OCI-M1 (cell line): ENCODE results near the gene CDK14.

Experiments used
- DNase-seq: peaks from one replicate; lab custom pipeline; 2025; lab: John Stamatoyannopoulos, UW

The CDK14 gene

GRCh38 chr7:91005841-91006240, 409.7 kb downstream of the CDK14 start:
- DNase-seq, result no peak

GRCh38 chr7:91007371-91007770, 411.2 kb downstream of the CDK14 start:
- DNase-seq, result no peak

- DNase-seq, result peak; percentile 0
Observed at GRCh38 chr7:91013078-91013477, 417.0 kb downstream of the CDK14 start.

GRCh38 chr7:91019686-91020385, 423.7 kb downstream of the CDK14 start:
- no peak for DNase-seq

GRCh38 chr7:91020636-91021385, 424.7 kb downstream of the CDK14 start:
- DNase-seq, result no peak

GRCh38 chr7:91021956-91022355, 425.8 kb downstream of the CDK14 start:
- DNase-seq, result no peak

GRCh38 chr7:91025906-91026390, 429.8 kb downstream of the CDK14 start:
- DNase-seq, result no peak

GRCh38 chr7:91029688-91030087, 433.6 kb downstream of the CDK14 start:
- no peak for DNase-seq

- no peak for DNase-seq
Observed at GRCh38 chr7:91030680-91031380, 434.7 kb downstream of the CDK14 start.

- DNase-seq, result no peak
Observed at GRCh38 chr7:91031757-91032156, 435.6 kb downstream of the CDK14 start.

GRCh38 chr7:91033574-91033973, 437.5 kb downstream of the CDK14 start:
- no peak for DNase-seq

- DNase-seq, result peak; percentile 6
Observed at GRCh38 chr7:91034459-91035368, 438.6 kb downstream of the CDK14 start.

GRCh38 chr7:91039033-91039432, 442.9 kb downstream of the CDK14 start:
- DNase-seq, result no peak

- no peak for DNase-seq
Observed at GRCh38 chr7:91041141-91041540, 445.0 kb downstream of the CDK14 start.

GRCh38 chr7:91041901-91042484, 445.9 kb downstream of the CDK14 start:
- no peak for DNase-seq

- DNase-seq, result no peak
Observed at GRCh38 chr7:91043186-91043585, 447.1 kb downstream of the CDK14 start.

GRCh38 chr7:91043924-91044645, 448.0 kb downstream of the CDK14 start:
- no peak for DNase-seq

GRCh38 chr7:91045606-91046005, 449.5 kb downstream of the CDK14 start:
- DNase-seq, result no peak

- peak; percentile 0 for DNase-seq
Observed at GRCh38 chr7:91046322-91047089, 450.4 kb downstream of the CDK14 start.

GRCh38 chr7:91047636-91048035, 451.5 kb downstream of the CDK14 start:
- DNase-seq, result no peak
